ENCODE data around the gene REG3G.

REG3G gene

GRCh38 chr2:78980871-78981270 lies 44.6 kb upstream of the REG3G start:
- Histone ChIP-seq H3K4me3 (ENCODE audit: low read depth in 1 of 2, low read length in 1 of 2) (no peak overlapping the region), H3K4me1 (ENCODE audit: control insufficient read depth in 1 of 2, insufficient read depth in 1 of 2, low read depth in 1 of 2, low read length in 1 of 2) (peaks cover 12 to 32% of the 10 kb centered on the region in 2 experiments), H3K9me3 (no peaks in the 10 kb centered on the region), H3K27ac (no peak overlapping the region), H3K36me3 (no peaks in the 10 kb centered on the region), H3K27me3 (peaks cover 32% of the 10 kb centered on the region)
- TF ChIP-seq, protein P1, sequence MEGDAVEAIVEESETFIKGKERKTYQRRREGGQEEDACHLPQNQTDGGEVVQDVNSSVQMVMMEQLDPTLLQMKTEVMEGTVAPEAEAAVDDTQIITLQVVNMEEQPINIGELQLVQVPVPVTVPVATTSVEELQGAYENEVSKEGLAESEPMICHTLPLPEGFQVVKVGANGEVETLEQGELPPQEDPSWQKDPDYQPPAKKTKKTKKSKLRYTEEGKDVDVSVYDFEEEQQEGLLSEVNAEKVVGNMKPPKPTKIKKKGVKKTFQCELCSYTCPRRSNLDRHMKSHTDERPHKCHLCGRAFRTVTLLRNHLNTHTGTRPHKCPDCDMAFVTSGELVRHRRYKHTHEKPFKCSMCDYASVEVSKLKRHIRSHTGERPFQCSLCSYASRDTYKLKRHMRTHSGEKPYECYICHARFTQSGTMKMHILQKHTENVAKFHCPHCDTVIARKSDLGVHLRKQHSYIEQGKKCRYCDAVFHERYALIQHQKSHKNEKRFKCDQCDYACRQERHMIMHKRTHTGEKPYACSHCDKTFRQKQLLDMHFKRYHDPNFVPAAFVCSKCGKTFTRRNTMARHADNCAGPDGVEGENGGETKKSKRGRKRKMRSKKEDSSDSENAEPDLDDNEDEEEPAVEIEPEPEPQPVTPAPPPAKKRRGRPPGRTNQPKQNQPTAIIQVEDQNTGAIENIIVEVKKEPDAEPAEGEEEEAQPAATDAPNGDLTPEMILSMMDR (IDR thresholded peaks at IDR 0.05): no peak

DNA sequence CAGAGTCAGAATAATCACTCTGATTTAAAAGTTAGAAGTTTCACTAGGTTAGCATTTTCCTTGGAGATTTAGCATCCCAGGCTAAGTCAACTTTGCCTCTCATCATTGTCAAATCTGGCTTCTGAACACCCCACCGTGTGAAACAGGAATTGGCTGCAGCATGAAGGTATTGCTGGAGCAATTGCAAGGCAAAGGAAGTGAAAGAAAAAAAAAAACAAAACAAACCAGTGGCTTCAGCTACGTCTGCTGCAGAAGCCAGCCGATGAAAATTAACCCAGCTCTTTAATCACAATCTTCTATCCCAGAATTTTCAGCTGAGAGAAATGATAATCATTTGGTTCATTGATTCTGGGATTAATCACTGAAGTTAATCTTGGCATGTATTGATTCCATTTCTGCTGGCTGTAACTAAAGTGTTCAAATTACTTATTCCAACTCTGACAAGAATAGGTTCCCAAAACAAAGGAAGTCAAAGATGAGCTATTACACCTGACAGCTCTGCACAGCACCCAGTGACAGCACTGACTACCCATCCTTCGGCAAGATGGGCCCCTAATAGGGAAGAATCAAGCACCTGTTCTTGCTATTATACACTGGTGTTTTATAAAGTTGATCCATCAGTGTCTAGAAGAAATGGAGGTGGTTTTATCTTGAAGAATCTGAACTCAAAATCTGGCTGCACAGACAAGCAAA lies 42.7 kb upstream of the REG3G start:
- TF ChIP-seq, protein P1 (IDR thresholded peaks at IDR 0.05): no peak
- H3K4me1 ChIP-seq (ENCODE audit: control insufficient read depth in 1 of 2, insufficient read depth in 1 of 2, low read depth in 1 of 2, low read length in 1 of 2): peaks cover 3 to 16% of the 10 kb centered on the region in 2 experiments

GRCh38 chr2:78984386-78984785 lies 41.1 kb upstream of the REG3G start:
- Histone ChIP-seq H3K4me1 (ENCODE audit: control insufficient read depth in 1 of 2, insufficient read depth in 1 of 2, low read depth in 1 of 2, low read length in 1 of 2) (peaks cover 0 to 3% of the 10 kb centered on the region in 2 experiments), H3K9me3 (no peaks in the 10 kb centered on the region), H3K4me3 (ENCODE audit: low read depth in 1 of 2, low read length in 1 of 2) (no peak overlapping the region), H3K27ac (no peak overlapping the region), H3K36me3 (no peaks in the 10 kb centered on the region), H3K27me3 (peaks cover 46% of the 10 kb centered on the region)
- TF ChIP-seq, protein P1 (IDR thresholded peaks at IDR 0.05): no peak

More for the DNA sequence above, 42.7 kb upstream of the REG3G start:
- H3K4me3 ChIP-seq (ENCODE audit: low read depth in 1 of 2, low read length in 1 of 2): no peak overlapping the region
- no peak overlapping the region for H3K27ac ChIP-seq
- H3K27me3 ChIP-seq: peaks cover 32% of the 10 kb centered on the region
- H3K36me3 ChIP-seq: no peaks in the 10 kb centered on the region
- no peaks in the 10 kb centered on the region for H3K9me3 ChIP-seq

GRCh38 chr2:78985558-78985957 lies 39.9 kb upstream of the REG3G start:
- no peaks in the 10 kb centered on the region for H3K4me1 ChIP-seq (ENCODE audit: control insufficient read depth in 1 of 2, insufficient read depth in 1 of 2, low read depth in 1 of 2, low read length in 1 of 2)
- H3K4me3 ChIP-seq (ENCODE audit: low read depth in 1 of 2, low read length in 1 of 2): no peak overlapping the region
- no peaks in the 10 kb centered on the region for H3K36me3 ChIP-seq
- peaks cover 58% of the 10 kb centered on the region for H3K27me3 ChIP-seq
- TF ChIP-seq, protein P1 (IDR thresholded peaks at IDR 0.05): no peak
- H3K27ac ChIP-seq: no peak overlapping the region
- no peaks in the 10 kb centered on the region for H3K9me3 ChIP-seq

DNA sequence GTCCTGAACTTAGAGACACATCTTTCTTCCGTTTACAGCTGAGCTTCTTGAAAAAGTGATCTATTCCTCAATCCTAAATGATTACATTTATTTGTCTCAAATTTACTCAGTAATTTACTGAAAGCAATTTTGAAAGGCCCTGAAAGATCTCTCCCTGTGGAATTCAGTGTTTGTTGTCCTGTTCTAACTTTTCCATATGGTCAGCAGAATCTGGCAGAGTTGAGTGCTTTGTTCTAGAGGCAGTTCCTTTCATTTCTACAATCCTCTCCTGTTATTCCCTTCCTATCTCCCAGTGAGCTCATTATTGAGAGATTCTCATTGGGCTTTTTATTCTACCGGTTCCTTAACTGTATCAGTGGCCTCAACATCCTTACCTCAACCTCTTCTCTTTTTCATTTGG lies 36.5 kb upstream of the REG3G start:
- TF ChIP-seq, protein P1 (IDR thresholded peaks at IDR 0.05): no peak
- Histone ChIP-seq H3K4me1 (ENCODE audit: control insufficient read depth in 1 of 2, insufficient read depth in 1 of 2, low read depth in 1 of 2, low read length in 1 of 2) (no peaks in the 10 kb centered on the region), H3K27ac (no peak overlapping the region), H3K9me3 (no peaks in the 10 kb centered on the region), H3K36me3 (no peaks in the 10 kb centered on the region), H3K4me3 (ENCODE audit: low read depth in 1 of 2, low read length in 1 of 2) (no peak overlapping the region), H3K27me3 (peaks cover 70% of the 10 kb centered on the region)

Data from neutrophil (primary cell).